NCI-H2081 treated with DMSO at 0.1 percent for 48 hours (cell line): ENCODE data around the gene ADAMTS9.
"Not testable (repeated sequence)": the region's sequence is repeated elsewhere in the genome, so short reads cannot be mapped to it uniquely, and the experiment has no call there.

Experiments
- DNase-seq: peaks from one replicate; lab custom pipeline; 2025; lab: John Stamatoyannopoulos, UW

The ADAMTS9 gene

DNA sequence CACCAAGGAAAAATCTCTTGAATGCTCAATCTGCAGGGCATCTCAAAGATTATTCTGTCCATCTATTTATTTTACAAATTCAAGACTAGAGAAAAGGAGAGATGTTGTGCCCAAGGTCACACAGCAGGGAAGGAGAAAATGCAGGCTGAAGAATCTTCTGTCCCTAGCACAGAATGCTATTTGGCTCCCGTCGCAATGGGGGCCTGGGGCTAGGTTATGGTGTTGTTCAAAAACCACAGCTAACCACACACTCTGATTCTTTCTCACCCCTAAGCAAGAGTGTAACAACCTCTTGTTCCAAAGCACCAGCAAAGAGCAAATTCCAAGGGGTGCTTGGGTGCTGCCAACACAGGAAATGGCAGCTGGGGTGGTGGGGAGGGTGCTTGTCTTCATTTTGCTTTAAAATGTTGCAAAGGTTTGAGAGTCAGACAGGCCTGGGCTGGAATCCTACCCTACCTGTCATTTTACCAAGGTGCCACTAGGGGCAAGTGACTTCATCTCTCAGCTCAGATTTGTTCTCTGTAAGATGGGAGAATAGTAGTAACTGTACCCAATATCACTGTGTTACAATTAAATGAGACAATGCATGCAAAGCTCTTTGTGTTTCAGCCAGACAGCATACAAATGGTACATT lies 112.5 kb downstream of the ADAMTS9 start:
- DNase-seq: no peak

- no peak for DNase-seq
These were observed 113.6 kb downstream of the ADAMTS9 start for GRCh38 chr3:64574194-64574593.

GRCh38 chr3:64571982-64572381 lies 115.8 kb downstream of the ADAMTS9 start:
- DNase-seq: no peak

DNA sequence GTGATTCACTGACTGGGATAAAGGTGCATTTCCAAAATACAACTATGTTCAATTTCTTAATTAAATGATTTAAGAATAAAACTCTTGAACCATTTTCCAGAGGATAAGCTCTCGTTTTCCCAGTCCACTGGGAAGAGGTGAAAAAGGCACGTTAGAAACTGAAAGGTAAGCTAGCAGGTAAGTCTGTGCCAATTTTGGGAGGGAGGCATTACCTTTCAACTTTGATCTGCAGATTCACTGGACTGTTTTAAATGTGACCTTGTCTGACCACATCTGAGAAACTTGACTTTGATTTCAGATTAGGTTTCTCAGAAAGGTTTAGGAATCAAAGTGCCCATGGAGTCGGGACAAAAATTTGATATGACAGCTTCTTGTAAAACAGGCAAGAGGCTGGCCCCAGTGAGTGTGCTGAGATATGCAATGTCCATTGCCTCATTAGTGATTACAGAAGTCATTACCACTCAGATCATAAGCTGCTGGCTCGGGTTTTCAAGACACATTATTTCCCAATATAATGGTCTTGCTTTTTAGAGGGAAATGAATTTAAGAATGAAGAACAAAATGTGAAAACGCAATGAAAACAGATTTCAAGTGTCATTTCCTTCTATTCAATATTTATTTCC lies 118.8 kb downstream of the ADAMTS9 start:
- DNase-seq: no peak

- no peak for DNase-seq
These were observed 120.9 kb downstream of the ADAMTS9 start for GRCh38 chr3:64566859-64567258.

DNA sequence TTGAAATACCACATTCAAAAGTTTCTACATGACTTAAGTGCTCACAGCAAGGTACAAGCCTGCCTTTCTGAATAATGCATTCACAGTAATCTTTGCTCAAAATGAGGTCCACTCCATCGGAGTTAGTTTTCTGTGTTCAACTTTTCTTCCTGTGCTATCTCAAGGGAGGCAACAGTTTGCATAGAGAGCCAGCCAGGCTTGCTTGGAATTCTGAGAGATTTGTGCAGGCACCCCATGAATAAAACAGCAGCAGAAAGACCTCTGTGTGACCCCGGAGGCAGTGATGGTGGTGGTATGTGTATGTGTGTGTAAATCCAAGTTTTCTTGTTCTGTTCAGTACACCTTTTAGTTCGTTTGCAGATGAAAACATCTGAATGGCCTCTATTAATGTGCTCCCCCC lies 124.0 kb downstream of the ADAMTS9 start:
- DNase-seq: no peak

- DNase-seq: no peak
These were observed 125.9 kb downstream of the ADAMTS9 start for GRCh38 chr3:64561868-64562267.

GRCh38 chr3:64561325-64561843 lies 126.4 kb downstream of the ADAMTS9 start:
- DNase-seq: no peak

DNA sequence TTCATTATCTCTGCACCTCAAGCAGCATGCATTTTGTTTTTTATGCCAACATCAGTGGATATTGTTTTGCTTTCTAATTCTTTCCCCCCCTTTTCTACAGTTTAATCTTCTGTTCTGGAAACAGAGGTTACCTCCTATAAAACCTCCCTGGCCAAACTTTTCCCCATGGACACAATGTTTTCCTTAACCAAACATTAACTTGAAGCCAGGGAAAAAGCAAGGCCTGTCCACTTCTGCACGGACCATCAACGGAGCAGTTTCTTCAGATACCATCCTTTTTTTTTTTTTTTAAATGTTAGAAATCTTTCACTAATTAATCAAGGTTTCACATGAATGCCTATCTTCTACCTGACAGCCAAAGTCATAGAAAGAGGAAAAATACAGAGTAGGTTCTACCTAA lies 127.0 kb downstream of the ADAMTS9 start:
- no peak for DNase-seq

DNA sequence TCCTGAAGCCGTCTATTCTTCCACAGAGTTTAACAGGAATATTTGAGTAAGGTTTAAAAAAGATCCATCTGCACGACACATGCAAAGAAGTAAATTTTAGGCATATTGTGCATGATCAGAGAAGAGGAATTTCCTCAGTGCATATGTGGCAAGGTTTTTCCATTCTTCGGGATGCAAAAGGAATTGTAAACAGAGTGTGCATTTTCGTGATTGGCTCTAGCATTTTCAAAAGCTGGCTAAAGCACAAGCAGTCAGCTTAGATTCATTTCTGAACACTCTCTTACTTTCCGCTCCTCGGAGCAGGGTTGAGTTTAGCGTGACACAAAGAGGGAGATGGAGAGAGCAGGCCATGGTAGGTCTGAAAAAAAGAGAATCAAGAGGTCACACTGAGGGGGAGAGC lies 128.2 kb downstream of the ADAMTS9 start:
- DNase-seq: no peak

DNA sequence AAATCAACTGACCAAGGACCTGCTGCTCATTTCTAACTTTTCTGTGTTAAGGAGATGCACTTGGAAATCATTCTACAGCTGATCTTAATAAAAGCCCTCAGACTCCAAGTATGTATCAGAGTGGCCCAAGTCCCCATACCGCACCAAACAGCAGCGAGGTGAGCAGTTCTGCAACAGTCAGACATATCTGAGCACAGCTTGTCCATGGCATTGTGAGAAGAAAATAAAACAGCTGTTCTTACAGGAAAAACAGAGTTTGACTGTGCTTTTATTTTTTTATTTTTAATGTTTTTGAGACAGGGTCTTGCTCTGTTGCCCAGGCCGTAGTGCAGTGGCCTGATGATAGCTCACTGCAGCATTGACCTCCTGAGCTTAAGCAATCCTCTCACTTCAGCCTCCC lies 131.8 kb downstream of the ADAMTS9 start:
- DNase-seq: no peak

GRCh38 chr3:64555351-64555750 lies 132.4 kb downstream of the ADAMTS9 start:
- no peak for DNase-seq

DNA sequence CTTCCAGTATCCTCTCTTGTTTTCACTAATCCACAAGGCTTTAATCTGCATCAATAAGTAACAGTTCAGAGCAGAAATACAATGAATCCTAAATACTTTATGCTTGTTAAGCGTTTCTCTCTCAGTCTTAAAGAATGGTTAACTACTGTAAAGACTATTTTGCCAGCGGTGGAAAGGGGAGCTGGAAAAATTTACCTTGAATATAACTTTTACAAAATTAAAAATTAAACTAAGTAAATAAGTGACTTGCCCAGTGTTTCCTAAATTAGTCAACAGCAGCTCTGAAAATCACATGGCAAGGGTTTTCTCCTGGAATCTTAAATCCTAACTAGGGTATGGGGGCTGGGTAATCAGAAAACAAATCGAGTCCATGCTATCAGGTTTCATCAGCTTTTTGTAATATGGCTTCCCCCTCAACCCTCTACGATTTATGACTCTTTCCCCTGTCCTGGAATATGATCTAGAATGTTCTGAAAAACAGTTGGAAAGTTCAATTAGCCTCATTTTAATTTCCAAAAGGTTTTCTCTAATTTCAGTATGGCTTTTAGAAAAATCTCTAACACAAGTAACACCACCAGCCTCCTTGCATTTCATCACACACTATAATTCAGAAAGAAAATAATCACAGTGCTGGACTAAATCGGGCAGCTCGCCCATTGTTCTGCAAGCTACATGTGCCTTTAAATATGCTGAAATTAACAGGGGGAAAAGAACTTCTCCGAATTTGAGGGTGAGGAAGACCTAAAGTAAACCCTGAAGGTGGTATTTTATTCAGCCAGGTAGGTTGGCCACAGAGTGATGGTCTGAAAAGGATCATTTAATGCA lies 133.5 kb downstream of the ADAMTS9 start:
- DNase-seq: no peak

DNA sequence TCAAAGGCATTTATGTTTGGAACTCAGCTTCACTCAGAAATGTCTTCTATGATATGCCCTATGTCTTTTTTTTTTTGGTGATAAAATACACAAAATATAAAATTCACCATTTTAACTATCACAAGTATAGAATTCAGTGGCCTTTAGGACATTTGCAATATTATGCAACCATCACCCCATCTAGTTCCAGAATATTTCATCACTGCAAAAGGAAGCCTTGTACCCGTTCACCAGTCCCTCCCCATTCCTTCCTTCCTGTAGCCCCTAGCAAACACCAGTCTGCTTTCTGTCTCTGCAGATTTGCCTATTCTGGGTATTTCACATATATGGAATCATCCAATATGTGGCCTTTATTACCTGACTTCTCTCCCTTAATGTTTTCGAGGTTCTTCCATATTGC lies 134.8 kb downstream of the ADAMTS9 start:
- no peak for DNase-seq

- DNase-seq: no peak
These were observed 135.6 kb downstream of the ADAMTS9 start for GRCh38 chr3:64552160-64552559.

DNA sequence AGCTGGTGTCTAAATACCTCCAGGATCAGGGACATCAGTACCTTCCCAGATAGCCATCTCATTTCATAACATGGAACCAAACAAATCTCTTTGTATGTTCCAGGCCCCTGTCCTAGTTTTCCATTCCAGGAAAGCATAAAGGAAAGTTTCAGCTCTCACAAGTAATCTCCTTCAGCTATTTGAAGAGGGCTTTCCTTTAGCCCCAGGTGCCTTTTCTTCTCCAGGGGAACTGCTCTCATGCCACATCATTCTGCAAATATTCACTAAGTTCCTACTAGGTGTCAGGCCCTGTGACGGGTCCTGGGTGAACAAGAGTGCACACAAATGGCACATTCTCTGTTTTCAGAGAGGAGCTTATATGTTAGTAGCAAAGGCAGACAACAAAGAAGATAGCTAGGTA lies 136.1 kb downstream of the ADAMTS9 start:
- no peak for DNase-seq

DNA sequence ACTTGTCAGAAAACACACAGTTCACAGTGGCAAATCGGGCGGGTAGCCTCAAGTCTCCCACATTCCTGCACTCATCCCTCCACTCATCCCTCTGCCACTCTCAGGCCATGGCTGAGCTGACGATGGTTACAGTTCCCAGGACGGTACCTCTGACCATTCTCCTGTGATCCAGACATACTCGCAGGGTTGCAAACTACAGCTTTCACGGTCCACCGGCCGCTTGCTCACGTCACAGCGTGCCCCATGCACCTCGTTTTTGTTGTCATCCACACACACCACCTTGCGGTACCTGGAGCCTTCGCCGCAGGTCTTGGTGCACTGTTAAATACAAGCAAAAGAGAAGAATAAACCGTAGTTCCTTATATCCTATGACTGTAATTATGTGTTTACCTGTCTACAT lies 137.1 kb downstream of the ADAMTS9 start:
- DNase-seq: no peak

DNA sequence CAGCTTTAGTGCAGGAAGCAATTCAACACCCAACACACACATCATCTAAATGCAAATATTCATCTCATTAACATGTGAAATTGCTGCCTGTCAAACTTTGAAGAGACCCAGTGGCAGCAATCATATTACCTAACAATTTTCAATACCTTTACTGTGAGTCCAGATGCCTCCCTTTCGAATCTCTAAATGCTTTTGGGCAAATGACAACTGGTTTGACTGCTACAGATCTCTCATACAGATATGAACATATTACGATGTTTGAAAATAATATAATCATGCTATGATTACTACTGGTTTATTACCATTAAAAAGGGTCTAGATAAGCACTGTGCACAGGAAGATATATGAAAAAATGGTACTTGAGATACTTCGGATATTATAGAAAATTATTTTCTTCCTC lies 137.9 kb downstream of the ADAMTS9 start:
- DNase-seq: no peak

GRCh38 chr3:64548200-64548889 lies 139.5 kb downstream of the ADAMTS9 start:
- DNase-seq: no peak

- DNase-seq: no peak
These were observed 140.9 kb downstream of the ADAMTS9 start for GRCh38 chr3:64546856-64547255.

GRCh38 chr3:64545239-64545638 lies 142.6 kb downstream of the ADAMTS9 start:
- not testable (repeated sequence) for DNase-seq

DNA sequence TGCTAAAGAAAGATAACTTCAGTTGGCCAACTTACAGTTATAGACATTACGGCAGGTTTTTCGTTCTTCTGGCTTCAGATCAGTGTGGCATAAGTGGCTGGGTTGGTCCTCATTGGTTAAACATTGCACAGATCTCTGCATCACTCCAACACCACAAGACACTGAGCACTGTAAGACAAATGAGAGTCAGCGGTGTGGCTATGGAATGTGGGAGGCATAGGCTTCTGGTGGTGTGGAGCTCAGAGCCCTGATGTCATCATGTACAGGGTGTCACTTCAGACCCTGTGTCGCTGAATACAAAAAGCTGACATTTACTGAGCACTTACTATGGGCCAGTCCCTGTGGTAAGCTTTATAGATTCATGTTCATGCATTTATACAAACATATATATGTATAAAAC lies 146.0 kb downstream of the ADAMTS9 start:
- no peak for DNase-seq
